Measurements from ENCODE around the gene STAG1.
A peak's percentile ranks its signal among the peaks of the same experiment; 100 is the strongest.
"Not testable (repeated sequence)": the region's sequence is repeated elsewhere in the genome, so short reads cannot be mapped to it uniquely, and the experiment has no call there.

The STAG1 gene

DNA sequence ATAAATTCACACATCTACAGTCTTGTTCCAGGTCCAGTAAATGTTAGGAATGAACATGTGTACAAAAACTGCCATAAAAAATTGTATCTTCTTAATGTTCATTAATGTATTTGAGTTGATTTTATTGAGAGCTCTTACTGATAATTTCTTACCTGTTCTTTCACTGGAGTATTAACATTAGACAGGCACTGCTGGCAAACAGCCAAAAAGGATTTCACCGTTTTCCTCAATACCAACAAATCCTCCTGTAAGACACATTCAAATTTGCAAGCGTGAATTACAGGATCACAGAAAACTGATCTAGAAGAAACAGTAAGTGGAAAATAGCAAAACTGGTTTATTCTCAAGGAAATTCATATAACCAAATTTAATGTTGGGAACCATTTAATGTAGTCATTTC lies 374.7 kb downstream of the STAG1 start:
- DNase-seq = no peak

DNA sequence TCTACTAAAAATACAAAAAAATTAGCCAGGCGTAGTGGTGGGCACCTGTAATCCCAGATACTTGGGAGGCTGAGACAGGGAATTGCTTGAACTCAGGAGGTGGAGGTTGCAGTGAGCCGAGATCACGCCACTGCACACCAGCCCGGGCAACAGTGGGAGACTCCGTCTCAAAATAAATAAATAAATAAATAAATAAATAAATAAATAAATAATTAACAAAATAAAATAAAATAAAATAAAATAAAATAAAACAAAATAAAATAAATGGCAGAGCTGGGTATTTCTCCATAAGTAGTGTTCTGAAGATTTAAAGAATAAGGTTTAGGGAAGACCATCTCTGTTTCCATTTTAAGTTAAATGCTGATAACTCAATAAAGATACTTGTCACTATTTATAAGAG lies 376.4 kb downstream of the STAG1 start:
- not testable (repeated sequence) for DNase-seq

DNA sequence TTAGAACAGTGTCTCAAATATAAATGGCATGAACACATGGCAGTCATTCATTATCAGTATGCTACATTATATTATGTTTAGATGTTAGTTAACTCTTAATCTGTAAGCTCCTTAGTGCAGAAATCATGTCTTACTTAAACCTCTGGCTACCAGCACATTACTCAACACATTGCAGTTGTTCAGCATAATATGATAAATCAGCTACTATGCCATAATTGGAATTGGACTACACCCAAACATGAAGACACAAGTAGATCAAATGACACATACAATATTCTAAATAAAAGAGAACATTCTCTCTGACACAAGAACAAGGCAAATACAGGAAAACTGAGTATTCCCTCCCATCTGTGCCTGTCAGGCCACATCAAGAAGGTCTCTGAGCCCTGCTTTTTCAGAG lies 385.9 kb downstream of the STAG1 start:
- DNase-seq = peak; percentile 45

DNA sequence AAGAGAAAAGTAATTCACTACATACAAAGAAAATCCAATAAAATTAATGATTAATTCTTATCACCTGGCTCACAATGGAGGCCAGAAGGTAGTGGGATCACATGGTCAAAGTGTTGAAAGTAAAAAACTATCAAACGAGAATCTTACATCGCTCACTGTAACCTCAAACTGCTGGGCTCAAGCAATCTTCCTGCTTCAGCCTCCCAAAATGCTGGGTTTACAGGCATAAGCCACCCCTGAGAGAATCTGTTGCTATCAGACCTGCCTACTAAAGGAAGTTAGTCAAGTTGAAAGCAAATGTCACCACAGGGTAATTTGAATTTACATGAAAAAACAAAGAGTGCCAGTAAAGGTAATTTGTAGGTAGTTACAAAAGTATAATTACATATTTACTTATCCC lies 398.7 kb downstream of the STAG1 start:
- DNase-seq = no peak

DNA sequence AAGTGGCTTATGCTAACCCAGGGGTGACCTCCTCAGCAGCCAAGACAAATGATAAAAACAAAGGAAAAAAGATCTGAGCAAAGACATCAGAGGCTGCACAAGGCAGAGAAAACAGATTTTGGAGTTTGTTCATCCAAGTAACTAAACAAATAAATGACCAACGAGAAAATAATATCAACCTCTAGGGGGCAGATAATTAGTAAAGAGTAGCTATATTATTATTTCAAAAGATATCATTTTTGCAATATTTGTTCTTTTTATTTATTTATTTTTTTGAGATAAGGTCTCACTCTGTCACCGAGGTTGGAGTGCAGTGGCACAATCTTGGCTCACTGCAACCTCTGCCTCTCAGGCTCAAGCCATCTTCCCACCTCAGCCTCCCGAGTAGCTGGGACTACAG lies 400.3 kb downstream of the STAG1 start:
- no peak for DNase-seq

DNA sequence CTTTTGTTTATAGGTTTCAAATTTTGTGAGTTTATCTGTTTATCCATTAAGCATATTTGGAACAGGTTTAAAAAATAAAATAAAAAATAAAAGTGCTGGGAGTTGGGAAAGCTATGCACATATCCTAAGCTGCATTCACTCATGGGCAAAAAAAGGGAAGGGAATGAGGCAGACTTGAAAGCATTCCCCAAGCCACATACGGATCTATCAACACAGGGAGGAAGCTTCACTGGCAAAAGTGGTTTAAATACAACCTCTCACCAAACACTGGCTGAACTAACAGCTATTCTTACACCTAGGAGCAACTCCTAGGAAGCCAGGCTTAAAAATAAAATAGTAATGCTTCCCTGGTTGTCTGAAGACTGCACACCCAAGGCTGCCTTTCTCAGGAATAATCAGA lies 400.8 kb downstream of the STAG1 start:
- no peak for DNase-seq

DNA sequence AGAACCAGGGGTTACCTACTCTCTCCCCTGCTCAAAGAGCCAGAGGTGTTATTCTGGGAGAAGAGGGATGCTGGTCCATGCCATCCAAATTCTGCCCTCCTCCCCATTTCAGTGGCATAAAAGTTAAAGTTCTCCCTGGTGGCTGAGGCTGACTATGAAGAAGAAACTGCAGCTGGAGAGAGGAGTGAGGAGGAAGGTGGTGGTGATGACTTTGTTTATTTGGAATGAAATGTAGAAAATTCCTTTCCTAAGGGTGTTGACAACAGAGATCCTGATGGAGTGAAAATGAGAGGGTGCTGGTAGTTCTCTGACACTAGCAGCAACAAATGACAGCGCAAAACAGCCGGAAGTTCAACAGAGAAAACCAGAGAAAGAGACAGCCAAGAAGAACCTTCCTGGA lies 401.6 kb downstream of the STAG1 start:
- no peak for DNase-seq

DNA sequence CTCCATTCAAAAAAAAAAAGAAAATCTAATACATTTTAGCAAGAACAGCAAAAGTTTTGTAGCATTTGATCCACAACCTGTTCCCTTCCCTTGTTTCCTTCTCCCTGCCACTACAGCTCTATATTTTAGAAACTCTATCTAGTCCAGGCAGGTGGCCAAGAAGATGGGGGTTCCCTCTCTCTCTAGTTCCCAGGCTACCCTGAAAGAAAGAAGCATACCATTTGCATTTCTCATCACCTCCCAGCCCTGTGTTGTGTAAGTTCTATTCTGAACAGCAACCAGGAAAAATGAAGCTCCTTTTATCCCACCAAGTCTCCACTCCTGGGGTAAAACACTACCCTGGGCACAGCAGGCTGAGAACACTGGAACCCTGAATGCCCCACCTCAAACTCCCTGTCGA lies 402.0 kb downstream of the STAG1 start:
- DNase-seq = no peak

DNA sequence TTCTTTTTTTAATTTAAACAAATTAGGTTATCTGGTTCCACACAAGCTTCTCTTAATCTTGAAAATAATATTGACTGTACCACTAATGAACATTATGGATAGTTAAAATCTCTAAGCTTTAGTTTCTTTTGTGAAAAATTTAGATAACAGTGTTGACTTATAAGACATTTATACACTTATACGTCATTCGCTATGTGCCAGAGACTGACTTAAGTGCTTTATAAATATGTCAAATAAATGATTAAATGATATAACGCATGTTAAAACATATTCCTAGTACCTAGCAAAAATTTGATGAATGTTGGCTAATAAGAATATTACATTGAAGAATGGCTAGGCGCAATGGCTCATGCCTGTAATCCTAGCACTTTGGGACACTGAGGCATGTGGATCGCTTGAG lies 405.7 kb downstream of the STAG1 start:
- no peak for DNase-seq

DNA sequence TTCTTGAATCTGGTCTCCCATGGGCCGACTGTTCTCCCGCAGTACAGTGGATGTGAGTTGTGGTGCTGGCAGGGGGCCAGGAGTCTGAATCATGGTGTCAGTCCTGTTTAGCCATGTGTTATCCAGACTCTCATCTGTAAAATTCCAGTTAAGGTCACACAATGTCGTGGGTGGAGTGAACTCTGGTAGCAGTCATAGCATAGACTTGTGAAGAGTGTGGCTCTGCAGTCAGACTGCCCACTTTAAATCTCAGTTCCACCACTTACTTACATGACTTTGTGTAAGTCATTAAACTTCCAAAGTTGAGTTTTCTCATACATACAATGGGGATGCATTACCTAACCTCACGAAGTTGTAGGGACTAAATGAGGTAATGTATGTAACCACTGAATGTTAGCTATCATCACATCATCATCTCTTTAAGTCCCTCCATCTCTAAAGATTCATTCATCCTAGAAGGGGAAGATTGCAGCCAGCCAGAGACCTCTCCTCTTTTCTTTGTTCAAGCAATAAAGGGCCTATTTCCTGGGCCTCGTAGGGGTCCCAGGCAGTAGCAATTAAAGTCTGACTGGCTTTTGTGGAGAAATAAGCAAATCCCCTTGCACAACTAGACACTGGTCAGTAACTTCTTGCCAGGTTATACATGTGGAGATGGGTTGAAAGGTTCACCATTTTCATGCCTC lies 408.2 kb downstream of the STAG1 start:
- no peak for DNase-seq

DNA sequence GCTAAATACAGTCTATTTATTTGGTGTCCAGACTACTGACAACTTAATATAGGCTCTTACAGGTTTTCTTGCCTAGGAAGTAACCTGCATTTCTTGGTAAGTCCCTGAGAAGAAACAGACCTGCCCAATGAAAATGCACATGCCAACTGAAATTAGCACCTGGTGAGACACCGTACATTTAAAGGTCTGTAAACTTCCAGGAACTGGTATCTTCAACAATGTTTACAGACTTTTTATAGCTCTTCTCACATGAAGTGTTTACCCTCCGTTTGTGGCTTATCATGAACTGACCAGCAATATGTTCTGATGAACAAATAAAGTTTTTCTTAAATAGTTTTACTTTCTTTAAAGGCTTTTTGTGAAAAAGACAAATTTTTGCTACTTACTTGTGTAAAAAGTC lies 408.7 kb downstream of the STAG1 start:
- DNase-seq = no peak

DNA sequence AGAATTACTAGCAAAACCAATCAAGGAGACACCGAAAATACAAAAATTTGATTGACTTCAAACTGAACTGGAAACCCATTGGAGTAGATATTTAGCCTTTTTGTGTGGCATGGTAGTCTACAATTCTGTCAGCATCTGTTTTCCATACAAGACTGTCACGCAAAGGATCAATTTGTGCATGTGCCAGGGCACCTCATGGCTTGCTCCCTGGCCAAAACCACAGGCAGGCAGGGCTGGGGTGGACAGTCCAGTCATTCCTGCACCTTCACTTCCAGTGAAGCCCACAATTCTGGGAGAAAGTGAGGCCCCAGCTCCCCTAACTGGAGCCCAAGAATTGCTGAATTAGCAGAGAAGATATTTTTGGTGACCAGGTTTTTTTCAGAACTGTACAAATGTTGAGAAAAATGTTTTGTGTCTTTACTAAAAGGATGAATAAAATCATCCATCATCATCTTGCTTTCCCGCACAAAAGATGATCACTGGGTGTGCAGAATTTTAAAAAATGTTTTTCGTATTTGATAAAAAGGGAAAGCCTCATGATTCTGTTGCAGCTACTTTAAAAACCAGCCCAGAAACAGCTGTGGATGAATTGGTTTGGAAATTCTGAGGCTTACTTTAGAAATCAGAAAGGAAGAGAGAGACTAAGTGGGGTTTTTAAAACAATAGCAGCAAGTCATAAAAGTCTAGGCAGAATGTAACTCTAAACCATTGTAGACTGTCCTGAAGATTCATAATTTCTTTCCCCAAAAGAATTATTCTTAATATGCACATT lies 415.7 kb downstream of the STAG1 start:
- no peak for DNase-seq

DNA sequence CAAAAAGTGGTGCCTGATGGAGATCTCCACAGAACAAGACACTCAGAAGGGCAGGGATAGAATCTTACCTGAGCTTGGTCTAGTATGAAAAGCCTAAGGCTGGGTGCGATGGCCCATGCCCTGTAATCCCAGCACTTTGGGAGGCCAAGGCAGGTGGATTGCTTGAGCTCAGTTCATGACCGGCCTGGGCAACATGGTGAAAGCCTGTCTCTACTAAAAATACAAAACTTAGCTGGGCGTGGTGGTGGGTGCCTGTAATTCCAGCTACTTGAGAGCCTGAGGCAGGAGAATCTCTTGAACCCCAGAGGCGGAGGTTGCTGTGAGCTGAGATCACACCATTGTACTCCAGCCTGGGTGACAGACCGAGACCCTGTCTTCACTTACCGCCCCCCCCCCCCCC lies 417.5 kb downstream of the STAG1 start:
- DNase-seq = not testable (repeated sequence)

DNA sequence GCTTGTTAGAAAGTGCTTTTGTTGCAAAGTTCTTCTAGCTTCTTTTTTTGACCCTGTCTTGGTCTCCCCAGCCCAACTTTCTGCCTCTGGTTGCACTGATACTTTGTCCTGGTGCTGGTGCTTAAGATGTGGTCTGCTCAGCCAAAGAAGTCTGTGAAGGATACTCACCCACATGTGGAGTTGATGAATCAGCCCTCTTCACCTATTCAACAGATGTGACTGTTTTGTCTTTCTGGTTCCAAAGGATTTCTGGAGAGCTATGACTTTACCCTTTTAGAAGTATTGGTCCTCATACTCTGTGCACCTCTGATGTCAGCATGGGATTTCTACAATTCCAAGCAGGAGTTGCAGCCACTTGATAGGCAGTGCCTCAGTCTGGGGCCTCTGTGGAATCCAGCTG lies 418.0 kb downstream of the STAG1 start:
- DNase-seq = no peak

DNA sequence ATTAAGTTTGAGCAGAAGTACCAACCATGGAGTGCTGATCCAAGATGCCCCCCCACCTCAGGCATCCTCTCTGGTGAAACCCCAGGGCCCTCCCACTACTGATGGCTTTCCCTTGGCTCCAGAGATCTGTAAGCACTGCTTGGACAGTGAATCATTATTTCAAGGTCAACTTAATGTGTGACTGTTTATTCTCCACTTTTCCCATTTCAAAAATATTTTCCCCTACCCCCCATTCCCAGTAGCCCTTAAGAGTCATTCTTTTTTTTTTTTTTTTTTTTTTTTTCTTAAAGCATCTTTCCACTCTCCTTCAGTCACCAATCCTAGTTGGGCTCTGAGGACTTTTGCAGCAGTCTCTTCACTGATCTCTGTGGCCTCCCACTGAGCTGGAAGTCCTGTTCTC lies 419.4 kb downstream of the STAG1 start:
- no peak for DNase-seq

DNA sequence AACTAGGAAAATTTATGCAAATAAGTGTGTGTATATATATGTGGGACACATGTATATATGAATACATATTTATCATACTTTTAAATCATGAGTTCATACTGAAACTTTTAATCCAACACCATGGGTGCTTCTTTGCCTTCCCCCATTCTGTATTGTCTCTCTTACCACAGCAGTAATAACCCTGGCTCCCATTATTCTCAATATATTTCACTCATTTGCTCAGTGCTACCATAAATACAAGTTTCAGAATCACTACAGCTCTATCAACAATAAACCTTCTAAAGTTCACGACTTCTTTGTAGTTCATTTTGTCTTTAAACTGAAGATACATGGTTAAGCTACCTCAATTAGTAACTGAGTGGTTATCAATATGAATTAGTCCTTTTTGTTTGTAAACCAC lies 419.9 kb downstream of the STAG1 start:
- no peak for DNase-seq

DNA sequence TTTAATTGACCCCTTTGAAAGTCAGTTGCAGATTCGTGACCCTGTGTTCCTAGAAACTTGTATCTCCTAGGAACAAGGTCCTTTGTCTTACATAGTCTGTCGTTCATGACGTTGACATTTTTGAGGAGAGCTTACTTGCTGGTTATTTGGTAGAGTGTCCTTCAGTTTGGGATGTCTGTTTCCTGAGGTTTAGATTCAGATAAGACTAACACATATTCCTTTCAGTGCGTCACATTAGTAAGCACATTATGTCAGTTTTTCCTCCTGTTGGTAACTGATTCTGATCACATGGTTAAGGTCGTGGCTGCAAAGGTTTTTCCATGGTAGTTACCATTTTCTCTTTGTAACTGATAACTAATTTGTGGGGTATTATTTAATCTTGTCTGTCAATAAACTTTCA lies 421.3 kb downstream of the STAG1 start:
- no peak for DNase-seq

DNA sequence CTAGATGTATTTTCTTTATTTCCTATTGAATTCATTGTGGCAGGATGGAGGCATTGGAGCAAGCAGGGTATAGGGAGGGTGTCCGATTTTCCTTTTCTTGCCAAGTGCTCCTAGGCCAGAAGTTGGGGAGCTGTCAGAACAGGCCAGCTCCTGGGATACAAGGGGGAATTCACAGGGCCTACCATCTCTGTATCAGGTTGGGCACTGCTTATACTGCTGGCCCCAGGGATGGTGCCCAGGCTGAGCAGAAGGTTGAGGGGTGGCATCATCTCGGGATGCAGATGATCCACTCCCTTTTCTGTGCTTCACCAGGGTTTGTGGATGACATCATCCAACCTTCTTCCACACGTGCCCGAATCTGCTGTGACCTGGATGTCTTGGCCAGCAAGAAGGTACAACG lies 422.6 kb downstream of the STAG1 start:
- DNase-seq = no peak

DNA sequence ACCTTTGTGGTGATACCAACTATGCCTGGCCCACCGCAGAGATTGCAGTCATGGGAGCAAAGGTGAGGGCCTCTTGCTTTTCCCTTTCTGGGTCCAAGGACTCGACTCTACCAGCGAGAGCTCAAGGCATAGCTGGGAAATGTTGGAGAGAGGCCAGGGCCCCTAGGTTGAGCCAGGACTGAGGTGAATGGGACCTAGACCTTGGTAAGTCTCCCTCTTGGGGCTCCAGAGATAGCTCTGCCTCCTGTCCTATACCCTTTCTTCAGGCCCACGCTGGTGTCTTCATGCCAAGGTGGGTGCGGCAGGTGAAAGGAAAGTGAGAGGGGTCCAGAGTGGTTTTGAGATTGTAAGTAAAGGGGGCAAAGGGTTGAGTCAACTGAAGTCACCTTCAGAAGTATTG lies 424.5 kb downstream of the STAG1 start:
- DNase-seq = no peak

DNA sequence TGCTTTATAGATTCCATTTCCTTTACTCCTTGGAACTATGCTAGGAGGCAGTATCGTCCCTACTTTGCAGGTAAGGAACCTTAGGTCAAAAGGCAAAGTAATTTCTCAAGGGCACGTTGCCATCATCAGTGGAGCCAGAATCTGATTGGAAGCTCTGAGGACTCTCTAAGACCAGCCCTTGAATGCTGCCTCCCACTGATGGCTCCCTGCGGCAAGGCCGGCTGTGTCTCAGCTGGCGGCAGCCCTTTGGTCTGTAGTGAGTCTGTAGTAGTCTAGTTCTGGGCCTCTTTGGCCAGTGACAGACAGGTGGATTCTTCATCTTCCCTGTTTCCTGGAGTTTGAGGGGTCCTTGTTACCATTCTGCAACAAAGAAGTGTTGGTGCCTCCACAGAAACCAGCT lies 425.9 kb downstream of the STAG1 start:
- DNase-seq = no peak

DNA sequence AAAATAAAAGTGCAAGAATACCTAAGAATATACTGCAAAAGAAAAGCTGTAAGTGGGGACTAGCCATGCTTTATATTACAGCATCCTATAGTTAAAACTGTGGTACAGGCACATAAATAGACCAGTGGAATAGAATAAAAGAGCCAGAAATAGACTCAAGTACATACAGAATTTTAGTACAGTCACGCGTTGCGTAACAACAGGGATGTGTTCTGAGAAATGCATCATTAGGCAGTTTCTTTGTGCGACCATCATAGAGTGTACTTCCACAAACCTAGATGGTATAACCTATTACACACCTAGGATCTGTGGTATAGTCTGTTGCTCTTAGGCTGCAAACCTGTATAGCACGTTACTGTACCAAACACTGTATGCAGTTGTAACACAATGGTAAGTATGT lies 440.2 kb downstream of the STAG1 start:
- DNase-seq = no peak

DNA sequence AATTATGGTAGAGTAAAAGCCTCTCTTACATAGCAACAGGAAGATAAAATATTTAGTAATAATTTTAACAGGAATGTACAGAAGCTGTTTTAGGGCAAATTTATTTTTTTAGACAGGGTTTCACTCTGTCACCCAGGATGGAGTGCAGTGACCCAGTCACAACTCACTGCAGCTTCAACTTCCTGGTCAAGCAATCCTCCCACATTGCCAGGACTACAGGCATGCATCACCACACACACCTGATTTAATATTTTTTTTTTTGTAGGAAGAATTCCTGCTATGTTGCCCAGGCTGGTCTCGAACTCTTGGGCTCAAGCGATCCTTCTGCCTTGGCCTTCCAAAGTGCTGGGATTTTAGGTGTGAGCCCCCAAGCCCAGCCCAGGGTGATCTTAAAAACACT lies 440.9 kb downstream of the STAG1 start:
- DNase-seq = no peak

DNA sequence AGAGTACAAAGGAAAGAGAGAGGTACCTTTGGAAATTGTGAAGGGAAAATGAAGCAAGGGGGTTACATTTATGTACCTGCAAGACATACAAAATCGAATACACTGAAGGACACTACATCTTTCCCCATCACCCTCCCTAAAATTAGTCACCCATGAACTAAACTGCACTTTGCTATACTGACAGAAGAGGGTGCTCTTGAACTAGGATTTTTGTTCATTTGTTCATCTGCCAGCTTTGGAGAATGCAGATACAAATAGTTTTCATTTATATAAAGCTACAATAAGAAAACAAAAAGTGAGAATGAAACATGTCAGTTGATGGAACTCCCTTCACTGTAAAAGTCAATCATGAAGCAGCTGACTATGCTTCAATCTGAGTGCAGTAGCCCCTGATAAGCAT lies 446.3 kb downstream of the STAG1 start:
- DNase-seq = peak; percentile 40

DNA sequence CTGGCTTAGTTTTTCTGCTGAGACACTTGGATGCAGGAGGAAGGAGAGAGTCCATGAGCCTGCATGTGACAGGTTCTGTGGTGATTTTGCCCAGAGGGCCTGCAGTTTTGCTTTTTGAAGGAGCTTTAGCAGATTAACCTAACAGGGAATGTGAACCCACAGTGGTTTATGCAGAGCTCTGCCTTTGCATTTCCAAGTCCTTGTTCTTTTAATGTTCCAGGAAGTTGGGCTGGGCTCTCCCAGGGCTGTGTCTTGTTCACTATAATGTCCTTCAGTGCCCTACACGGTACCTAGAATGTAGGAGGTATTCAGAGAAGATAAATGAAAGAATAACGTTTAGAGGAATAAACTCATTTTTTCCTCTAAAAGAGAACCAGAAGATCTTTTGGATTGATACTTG lies 451.7 kb downstream of the STAG1 start:
- DNase-seq = no peak

DNA sequence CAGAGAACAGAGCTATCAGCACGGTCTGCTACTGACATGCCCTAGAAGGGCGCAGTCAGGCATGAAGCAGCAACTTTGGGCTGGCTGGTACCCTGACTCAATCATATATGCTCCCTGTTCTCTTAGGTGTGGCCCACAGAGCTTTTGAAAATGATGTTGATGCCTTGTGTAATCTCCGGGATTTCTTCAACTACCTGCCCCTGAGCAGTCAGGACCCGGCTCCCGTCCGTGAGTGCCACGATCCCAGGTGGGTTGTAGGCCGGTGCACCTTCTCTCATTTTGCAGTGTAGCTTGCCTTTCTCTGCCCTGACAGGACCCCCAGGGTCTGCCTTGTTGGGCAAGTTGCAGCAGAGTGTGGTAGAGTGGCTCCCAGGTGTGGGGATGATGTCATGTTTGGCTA lies 454.4 kb downstream of the STAG1 start:
- no peak for DNase-seq

Measured in NCI-H1694 (cell line).